Cardiac muscle cell (in vitro differentiated cells and primary cell): ENCODE measurements around the gene DUSP28. TPM values are rescaled to one million over a fixed set of nuclear protein-coding genes. Genes with fewer than 3 reads are reported as not detected.
"Not testable (repeated sequence)": the region's sequence is repeated elsewhere in the genome, so short reads cannot be mapped to it uniquely, and the experiment has no call there.

Experiments
- DNase-seq, 2 donors: peaks; one replicate each; pipeline versions ENCODE4 v3.0.0 to v3.0.0-alpha.2; 2010 to 2017; ENCODE audit warnings: low read depth in 1 of 2, low spot score in 1 of 2
- H3K27ac ChIP-seq: fragments of 200-600 bp; sonication (generic); 2 replicates; pipeline ENCODE4 v1.5.1; 2016
- H3K27me3 ChIP-seq: fragments of 200-600 bp; sonication (generic); 2 replicates; pipeline ENCODE4 v1.6.0; 2016; ENCODE audit warnings: control low read depth
- H3K36me3 ChIP-seq: fragments of 200-600 bp; sonication (generic); 2 replicates; pipeline ENCODE4 v1.5.1; 2016; ENCODE audit warnings: control low read depth
- H3K4me1 ChIP-seq: fragments of 200-600 bp; sonication (generic); 2 replicates; pipeline ENCODE4 v1.8.1; 2017; ENCODE audit warnings: low read depth, mild to moderate bottlenecking, mixed run types
- H3K4me3 ChIP-seq: fragments of 200-600 bp; sonication (generic); 2 replicates; pipeline ENCODE4 v1.5.1; 2016; ENCODE audit warnings: mild to moderate bottlenecking
- H3K9me3 ChIP-seq: fragments of 200-600 bp; sonication (generic); 2 replicates; pipeline ENCODE4 v1.5.1; 2017; ENCODE audit warnings: low read depth, mild to moderate bottlenecking, control low read depth
- polyA plus RNA-seq: library from polyadenylated mRNA; unstranded; fragments of >200 nt; fragmentation: Nextera tagmentation; extraction: Ambion mirVana; gene quantifications from 2 replicates; pipeline ENCODE4 v1.2.1, GENCODE V29; 2016
- total RNA-seq: library from RNA; depleted of rRNA; stranded (reverse); fragments of >200 nt; gene quantifications from 2 replicates; pipeline ENCODE4 v1.2.3, GENCODE V29; 2016
- TF ChIP-seq, protein P1 (sequence below): IDR thresholded peaks from 2 replicates; pipeline ENCODE4 v1.5.1; 2012; ENCODE audit warnings: low read depth, mild to moderate bottlenecking, low read length

DUSP28 gene
- total and polyA plus RNA-seq, 2 experiments from 2014 or later = 10.2 to 24.9 TPM

DNA sequence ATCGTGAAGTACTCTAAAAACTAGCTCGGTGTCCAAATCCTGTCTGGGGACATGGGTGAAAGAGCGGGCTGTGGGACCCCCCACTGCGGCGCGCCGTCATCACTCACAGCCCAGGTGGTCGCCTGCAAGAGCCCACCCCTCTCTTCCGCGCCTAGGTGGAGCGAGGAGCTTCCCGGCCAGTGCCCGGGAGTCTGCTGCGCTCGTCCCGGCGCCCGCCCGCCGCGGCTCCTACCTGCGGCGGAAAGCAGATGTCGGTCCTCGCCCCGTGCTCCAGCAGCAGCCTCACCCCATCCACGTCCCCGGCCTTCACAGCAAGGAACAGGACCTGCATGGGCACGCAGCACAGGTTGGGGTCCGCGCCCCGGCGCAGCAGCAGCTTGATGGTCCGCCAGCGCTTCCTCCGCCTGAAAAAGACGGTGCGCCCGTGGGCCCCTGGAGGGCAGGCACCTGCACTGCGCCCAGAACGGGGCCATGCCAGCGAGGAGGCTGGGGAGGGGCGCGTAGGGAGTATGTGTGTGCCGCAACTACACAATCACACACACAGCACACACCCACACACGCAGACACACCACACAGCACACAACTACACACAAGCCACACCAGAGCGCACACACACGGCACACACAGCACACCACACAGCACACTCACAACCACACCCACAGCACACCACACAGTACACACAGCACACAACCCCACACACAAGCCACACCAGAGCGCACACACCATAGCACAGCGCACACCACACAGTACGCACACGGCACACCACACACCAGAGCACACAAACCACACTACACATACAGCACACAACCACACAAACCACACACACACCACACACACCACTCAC lies 39.8 kb upstream of the DUSP28 start:
- DNase-seq = no peak
- Histone ChIP-seq H3K36me3 (no peaks in the 10 kb centered on the region), H3K27me3 (peaks cover 12% of the 10 kb centered on the region), H3K9me3 (no peaks in the 10 kb centered on the region), H3K4me3 (no peak overlapping the region), H3K4me1 (no peaks in the 10 kb centered on the region), H3K27ac (no peak overlapping the region)
- TF ChIP-seq, protein P1, sequence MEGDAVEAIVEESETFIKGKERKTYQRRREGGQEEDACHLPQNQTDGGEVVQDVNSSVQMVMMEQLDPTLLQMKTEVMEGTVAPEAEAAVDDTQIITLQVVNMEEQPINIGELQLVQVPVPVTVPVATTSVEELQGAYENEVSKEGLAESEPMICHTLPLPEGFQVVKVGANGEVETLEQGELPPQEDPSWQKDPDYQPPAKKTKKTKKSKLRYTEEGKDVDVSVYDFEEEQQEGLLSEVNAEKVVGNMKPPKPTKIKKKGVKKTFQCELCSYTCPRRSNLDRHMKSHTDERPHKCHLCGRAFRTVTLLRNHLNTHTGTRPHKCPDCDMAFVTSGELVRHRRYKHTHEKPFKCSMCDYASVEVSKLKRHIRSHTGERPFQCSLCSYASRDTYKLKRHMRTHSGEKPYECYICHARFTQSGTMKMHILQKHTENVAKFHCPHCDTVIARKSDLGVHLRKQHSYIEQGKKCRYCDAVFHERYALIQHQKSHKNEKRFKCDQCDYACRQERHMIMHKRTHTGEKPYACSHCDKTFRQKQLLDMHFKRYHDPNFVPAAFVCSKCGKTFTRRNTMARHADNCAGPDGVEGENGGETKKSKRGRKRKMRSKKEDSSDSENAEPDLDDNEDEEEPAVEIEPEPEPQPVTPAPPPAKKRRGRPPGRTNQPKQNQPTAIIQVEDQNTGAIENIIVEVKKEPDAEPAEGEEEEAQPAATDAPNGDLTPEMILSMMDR = no peak

DNA sequence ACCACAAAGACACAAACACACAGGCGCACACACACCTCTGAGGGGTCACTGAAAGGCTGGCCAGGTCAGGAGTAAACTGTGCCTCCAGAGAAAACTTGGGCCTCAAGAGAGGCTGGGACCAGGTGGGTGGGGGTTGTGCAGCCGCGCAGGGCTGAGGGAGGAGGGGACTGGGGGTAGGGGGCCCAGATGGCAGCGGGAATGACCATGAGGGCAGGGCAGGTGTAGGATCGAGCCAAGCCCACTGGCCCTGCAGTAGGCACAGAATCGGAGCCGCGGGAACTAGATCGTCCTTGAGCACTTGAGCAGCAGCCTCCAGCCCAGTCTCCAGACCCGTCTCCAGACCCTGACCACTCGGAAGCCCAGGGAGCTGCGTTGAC lies 39.2 kb upstream of the DUSP28 start:
- no peaks in the 10 kb centered on the region for H3K36me3 ChIP-seq
- no peak overlapping the region for H3K27ac ChIP-seq
- TF ChIP-seq, protein P1 = no peak
- DNase-seq = no peak
- H3K27me3 ChIP-seq = peaks cover 12% of the 10 kb centered on the region
- no peaks in the 10 kb centered on the region for H3K4me1 ChIP-seq
- H3K4me3 ChIP-seq = no peak overlapping the region
- H3K9me3 ChIP-seq = no peaks in the 10 kb centered on the region

DNA sequence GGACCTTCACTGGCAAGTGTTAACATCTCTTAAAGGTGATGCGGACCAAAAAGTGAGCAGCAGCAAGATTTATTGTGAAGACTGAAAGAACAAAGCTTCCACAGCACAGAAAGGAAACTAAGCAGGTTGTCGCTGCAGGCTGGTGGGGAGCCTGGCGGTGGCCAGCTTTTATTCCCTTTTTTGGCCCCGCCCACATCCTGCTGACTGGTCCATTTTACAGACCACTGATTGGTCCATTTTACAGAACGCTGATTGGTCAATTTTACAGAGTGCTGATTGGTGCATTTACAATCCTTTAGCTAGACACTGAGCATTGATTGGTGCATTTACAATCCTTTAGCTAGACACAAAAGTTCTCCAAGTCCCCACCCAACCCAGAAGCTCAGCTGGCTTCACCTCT lies 38.3 kb upstream of the DUSP28 start:
- not testable (repeated sequence) for H3K9me3 ChIP-seq, H3K4me3 ChIP-seq, H3K27ac ChIP-seq, H3K36me3 ChIP-seq, DNase-seq, H3K4me1 ChIP-seq
- peaks cover 12% of the 10 kb centered on the region for H3K27me3 ChIP-seq

DNA sequence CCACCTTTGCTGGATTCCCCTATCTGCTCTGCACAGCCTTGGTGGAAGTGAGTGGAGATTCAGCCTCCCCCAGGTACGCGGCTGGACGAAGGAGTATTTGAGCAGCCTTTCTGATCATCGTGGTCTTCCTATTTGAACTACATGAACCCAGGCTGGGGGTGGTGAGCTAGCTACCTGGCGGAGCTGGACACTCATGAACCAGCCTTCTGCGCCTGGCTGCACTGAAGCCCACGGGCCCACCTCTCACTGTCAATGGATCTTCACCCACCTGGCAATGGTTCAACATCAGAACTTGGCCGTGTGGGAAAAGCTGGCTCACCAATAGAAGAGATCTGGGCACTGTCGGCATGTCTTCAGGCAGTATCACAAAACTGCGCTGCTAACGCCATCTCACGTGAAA lies 37.8 kb upstream of the DUSP28 start:
- TF ChIP-seq, protein P1 = no peak
- Histone ChIP-seq H3K4me1 (no peaks in the 10 kb centered on the region), H3K27me3 (peaks cover 12% of the 10 kb centered on the region), H3K27ac (no peak overlapping the region), H3K4me3 (no peak overlapping the region), H3K36me3 (no peaks in the 10 kb centered on the region), H3K9me3 (no peaks in the 10 kb centered on the region)
- DNase-seq = no peak

DNA sequence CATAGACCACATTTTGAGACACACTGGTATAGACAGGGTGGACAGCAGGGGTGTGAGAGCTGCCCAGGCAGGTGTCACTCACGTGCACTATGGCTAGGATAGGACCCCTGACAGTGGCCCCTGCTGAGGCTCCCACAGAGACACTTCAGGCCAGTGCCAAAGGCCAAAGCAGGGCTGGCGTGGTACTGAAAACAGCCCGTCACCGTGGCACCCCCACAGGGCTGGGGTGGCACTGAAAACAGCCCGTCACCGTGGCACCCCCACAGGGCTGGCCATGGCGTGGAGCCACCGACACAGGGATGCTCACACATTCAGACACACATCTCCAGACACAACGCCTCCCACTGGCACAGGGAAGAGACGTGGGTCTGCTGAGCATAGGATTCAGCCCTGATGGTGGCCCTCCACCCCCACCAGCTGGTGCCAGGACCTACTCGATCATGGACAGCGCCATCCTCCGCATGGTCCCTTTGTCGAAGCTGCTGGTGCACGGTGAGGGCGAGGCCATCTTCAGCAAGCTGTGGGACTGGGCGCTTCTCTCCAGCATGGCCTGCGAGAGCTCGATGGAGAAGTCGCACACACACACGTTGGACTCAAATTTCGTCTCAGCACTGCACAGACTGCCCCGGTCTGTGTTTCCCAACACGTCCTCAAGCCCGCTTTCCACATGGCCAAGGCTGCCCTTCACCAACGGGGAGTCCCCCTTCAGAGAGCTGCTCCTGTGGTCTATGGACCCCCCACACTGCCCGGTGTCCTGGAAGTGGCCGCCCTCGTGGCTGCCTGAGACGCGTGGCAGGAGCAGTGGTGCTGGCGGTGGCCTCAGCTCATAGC lies 36.5 kb upstream of the DUSP28 start:
- Histone ChIP-seq H3K4me1 (no peaks in the 10 kb centered on the region), H3K27me3 (peaks cover 12% of the 10 kb centered on the region), H3K4me3 (no peak overlapping the region), H3K9me3 (no peaks in the 10 kb centered on the region), H3K27ac (no peak overlapping the region), H3K36me3 (no peaks in the 10 kb centered on the region)
- DNase-seq = no peak
- TF ChIP-seq, protein P1 = no peak
